ENCODE measurements around the gene CTNNA2.

Gene CTNNA2

DNA sequence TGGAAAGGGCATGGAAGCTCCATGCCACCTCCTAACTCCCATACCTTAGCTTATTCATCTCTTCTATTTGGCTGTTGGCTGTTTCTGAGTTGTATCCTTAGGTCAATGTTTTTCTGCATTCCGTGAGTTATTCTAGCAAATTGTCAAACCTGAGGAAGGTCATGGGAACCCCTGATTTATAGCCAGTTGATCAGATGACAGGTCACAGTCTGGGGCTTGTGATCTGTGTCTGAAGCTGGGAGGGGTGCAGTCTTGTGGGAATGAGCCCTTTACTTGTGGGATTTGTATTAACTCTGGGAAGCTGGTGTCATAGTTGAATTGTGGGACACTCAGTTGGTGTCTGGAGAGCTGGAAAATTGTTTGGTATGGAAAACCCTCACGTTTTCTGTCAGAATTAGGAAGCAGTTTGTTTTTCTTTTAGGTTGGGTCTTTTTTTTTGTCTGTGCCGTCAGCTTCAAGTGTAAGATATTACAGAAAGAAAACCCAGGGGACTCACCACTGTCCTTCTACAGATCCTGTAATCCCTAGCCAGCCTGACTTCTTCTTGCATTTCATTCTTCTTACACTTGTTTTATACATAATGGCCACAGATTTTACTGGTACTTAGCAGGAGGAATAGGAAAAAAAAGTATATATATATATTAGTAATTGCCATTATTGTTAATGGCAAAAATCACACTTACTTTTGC is 653.8 kb downstream of the CTNNA2 start:
- no peak for DNase-seq

DNA sequence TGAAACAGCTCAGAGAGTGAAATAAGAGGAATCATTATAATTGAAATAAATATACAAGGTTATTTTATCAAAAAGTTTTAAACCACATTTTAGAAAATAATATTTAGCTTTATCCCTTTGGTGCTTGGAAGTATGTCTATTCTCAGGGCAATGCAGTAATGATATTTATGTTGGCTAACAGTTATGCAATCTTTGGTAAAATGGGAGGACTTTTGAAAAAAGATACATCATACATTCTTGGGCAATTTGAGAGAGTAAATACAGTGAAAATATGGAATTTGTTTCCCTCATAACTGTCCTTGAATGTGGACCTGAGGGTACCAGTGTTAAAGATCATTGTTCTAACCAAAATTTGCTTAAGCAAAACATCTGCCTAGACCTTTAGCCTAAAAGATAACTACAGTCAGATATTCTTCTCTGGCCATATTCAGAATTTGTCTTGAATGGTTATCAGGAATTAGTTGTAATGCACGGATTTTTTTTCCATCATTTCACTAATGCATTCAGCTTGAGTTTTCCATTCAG is 654.5 kb downstream of the CTNNA2 start:
- H3K4me3 ChIP-seq (ENCODE audit: low read depth, low read length) = no peak overlapping the region
- H3K23ac ChIP-seq (ENCODE audit: low read length) = no peak overlapping the region
- no peak overlapping the region for H3K4me2 ChIP-seq (ENCODE audit: low read length)
- no peaks in the 10 kb centered on the region for H3K9me3 ChIP-seq (ENCODE audit: insufficient read depth, low read depth, low read length)
- H3K4me1 ChIP-seq (ENCODE audit: control insufficient read depth in 1 of 2, insufficient read depth in 2 of 2, low read length in 2 of 2) = no peaks in the 10 kb centered on the region
- no CpG with 5 or more reads among the region's 1 CpG for WGBS (ENCODE audit: extremely low coverage, insufficient coverage, insufficient read length)
- H2AK5ac ChIP-seq (ENCODE audit: low read length) = no peak overlapping the region
- no peak overlapping the region for H3K18ac ChIP-seq (ENCODE audit: low read length)
- no peak overlapping the region for H2BK5ac ChIP-seq (ENCODE audit: low read depth, low read length, poor library complexity)
- H4K12ac ChIP-seq (ENCODE audit: low read depth, low read length) = no peak overlapping the region
- H4K91ac ChIP-seq (ENCODE audit: low read depth, low read length) = no peak overlapping the region
- H3K27ac ChIP-seq (ENCODE audit: low read depth, low read length) = no peak overlapping the region
- no peak overlapping the region for H3K9ac ChIP-seq (ENCODE audit: low read length)
- no peak overlapping the region for H2AFZ ChIP-seq (ENCODE audit: insufficient read depth, low read length, poor library complexity)
- no peaks in the 10 kb centered on the region for H3K79me2 ChIP-seq (ENCODE audit: control insufficient read depth, insufficient read depth, low read length, poor library complexity)
- no peak for DNase-seq
- no peak overlapping the region for H2BK120ac ChIP-seq (ENCODE audit: insufficient read depth, low read length, poor library complexity)
- H3K36me3 ChIP-seq (ENCODE audit: control insufficient read depth in 1 of 2, insufficient read depth in 2 of 2, low read length in 2 of 2) = no peaks in the 10 kb centered on the region
- H3K4ac ChIP-seq (ENCODE audit: low read depth, low read length) = no peak overlapping the region
- no peak overlapping the region for H3K14ac ChIP-seq (ENCODE audit: low read length)
- no peak overlapping the region for H2BK12ac ChIP-seq (ENCODE audit: low read length)
- H3K27me3 ChIP-seq (ENCODE audit: insufficient read depth, low read length) = no peaks in the 10 kb centered on the region
- no peak overlapping the region for H4K8ac ChIP-seq (ENCODE audit: low read depth, low read length)
- H3K79me1 ChIP-seq (ENCODE audit: low read length) = no peaks in the 10 kb centered on the region

More for the DNA sequence above, 653.8 kb downstream of the CTNNA2 start:
- Histone ChIP-seq H3K14ac (ENCODE audit: low read length) (no peak overlapping the region), H3K9me3 (ENCODE audit: insufficient read depth, low read depth, low read length) (no peaks in the 10 kb centered on the region), H3K4me2 (ENCODE audit: low read length) (no peak overlapping the region), H3K27ac (ENCODE audit: low read depth, low read length) (no peak overlapping the region), H3K79me2 (ENCODE audit: control insufficient read depth, insufficient read depth, low read length, poor library complexity) (no peaks in the 10 kb centered on the region), H2BK120ac (ENCODE audit: insufficient read depth, low read length, poor library complexity) (no peak overlapping the region), H2AK5ac (ENCODE audit: low read length) (no peak overlapping the region), H2AFZ (ENCODE audit: insufficient read depth, low read length, poor library complexity) (no peak overlapping the region), H3K79me1 (ENCODE audit: low read length) (no peaks in the 10 kb centered on the region), H2BK12ac (ENCODE audit: low read length) (no peak overlapping the region), H4K91ac (ENCODE audit: low read depth, low read length) (no peak overlapping the region), H3K4me1 (ENCODE audit: control insufficient read depth in 1 of 2, insufficient read depth in 2 of 2, low read length in 2 of 2) (no peaks in the 10 kb centered on the region), H3K23ac (ENCODE audit: low read length) (no peak overlapping the region), H3K36me3 (ENCODE audit: control insufficient read depth in 1 of 2, insufficient read depth in 2 of 2, low read length in 2 of 2) (no peaks in the 10 kb centered on the region), H4K8ac (ENCODE audit: low read depth, low read length) (no peak overlapping the region), H3K27me3 (ENCODE audit: insufficient read depth, low read length) (no peaks in the 10 kb centered on the region), H4K12ac (ENCODE audit: low read depth, low read length) (no peak overlapping the region), H2BK5ac (ENCODE audit: low read depth, low read length, poor library complexity) (no peak overlapping the region), H3K18ac (ENCODE audit: low read length) (no peak overlapping the region), H3K4me3 (ENCODE audit: low read depth, low read length) (no peak overlapping the region), H3K4ac (ENCODE audit: low read depth, low read length) (no peak overlapping the region), H3K9ac (ENCODE audit: low read length) (no peak overlapping the region)
- WGBS (ENCODE audit: extremely low coverage, insufficient coverage, insufficient read length) = no CpG with 5 or more reads among the region's 3 CpGs

DNA sequence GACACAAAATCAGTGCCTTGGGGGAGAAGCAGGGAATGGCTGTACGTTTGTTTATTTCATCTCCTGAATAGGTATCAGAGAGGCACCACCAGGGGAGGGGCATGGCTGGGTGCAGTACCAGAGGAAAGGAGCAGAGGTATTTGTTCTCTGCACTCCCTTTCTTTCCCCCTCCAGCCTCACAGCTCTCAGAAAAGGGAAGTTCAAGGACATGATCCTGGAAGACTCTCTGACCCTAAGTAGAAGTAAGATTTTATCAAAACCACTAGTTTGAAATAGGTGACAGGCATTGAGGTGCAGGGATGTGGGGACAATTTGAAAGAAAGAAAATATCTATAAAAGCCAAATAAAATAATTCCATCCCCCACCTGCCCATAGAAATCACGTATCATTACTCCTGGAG is 655.2 kb downstream of the CTNNA2 start:
- Histone ChIP-seq H3K4me3 (ENCODE audit: low read depth, low read length) (no peak overlapping the region), H3K27me3 (ENCODE audit: insufficient read depth, low read length) (no peaks in the 10 kb centered on the region), H2BK5ac (ENCODE audit: low read depth, low read length, poor library complexity) (no peak overlapping the region), H3K79me1 (ENCODE audit: low read length) (no peaks in the 10 kb centered on the region), H3K23ac (ENCODE audit: low read length) (no peak overlapping the region), H4K91ac (ENCODE audit: low read depth, low read length) (no peak overlapping the region), H3K79me2 (ENCODE audit: control insufficient read depth, insufficient read depth, low read length, poor library complexity) (no peaks in the 10 kb centered on the region), H4K12ac (ENCODE audit: low read depth, low read length) (no peak overlapping the region), H3K4me2 (ENCODE audit: low read length) (no peak overlapping the region), H3K4me1 (ENCODE audit: control insufficient read depth in 1 of 2, insufficient read depth in 2 of 2, low read length in 2 of 2) (no peaks in the 10 kb centered on the region), H3K27ac (ENCODE audit: low read depth, low read length) (no peak overlapping the region), H2AFZ (ENCODE audit: insufficient read depth, low read length, poor library complexity) (no peak overlapping the region), H2BK120ac (ENCODE audit: insufficient read depth, low read length, poor library complexity) (no peak overlapping the region), H4K8ac (ENCODE audit: low read depth, low read length) (no peak overlapping the region), H3K4ac (ENCODE audit: low read depth, low read length) (no peak overlapping the region), H3K9ac (ENCODE audit: low read length) (no peak overlapping the region), H2BK12ac (ENCODE audit: low read length) (no peak overlapping the region), H3K14ac (ENCODE audit: low read length) (no peak overlapping the region), H3K36me3 (ENCODE audit: control insufficient read depth in 1 of 2, insufficient read depth in 2 of 2, low read length in 2 of 2) (no peaks in the 10 kb centered on the region), H2AK5ac (ENCODE audit: low read length) (no peak overlapping the region), H3K9me3 (ENCODE audit: insufficient read depth, low read depth, low read length) (no peaks in the 10 kb centered on the region), H3K18ac (ENCODE audit: low read length) (no peak overlapping the region)
- no CpG with 5 or more reads among the region's 2 CpGs for WGBS (ENCODE audit: extremely low coverage, insufficient coverage, insufficient read length)
- DNase-seq = no peak

- H3K4ac ChIP-seq (ENCODE audit: low read depth, low read length) = no peak overlapping the region
- H3K79me2 ChIP-seq (ENCODE audit: control insufficient read depth, insufficient read depth, low read length, poor library complexity) = no peaks in the 10 kb centered on the region
- H3K9ac ChIP-seq (ENCODE audit: low read length) = no peak overlapping the region
- H4K12ac ChIP-seq (ENCODE audit: low read depth, low read length) = no peak overlapping the region
- H4K91ac ChIP-seq (ENCODE audit: low read depth, low read length) = no peak overlapping the region
- no peak overlapping the region for H2BK5ac ChIP-seq (ENCODE audit: low read depth, low read length, poor library complexity)
- H3K18ac ChIP-seq (ENCODE audit: low read length) = no peak overlapping the region
- no peaks in the 10 kb centered on the region for H3K36me3 ChIP-seq (ENCODE audit: control insufficient read depth in 1 of 2, insufficient read depth in 2 of 2, low read length in 2 of 2)
- no peak overlapping the region for H3K4me3 ChIP-seq (ENCODE audit: low read depth, low read length)
- H2BK12ac ChIP-seq (ENCODE audit: low read length) = no peak overlapping the region
- H3K27me3 ChIP-seq (ENCODE audit: insufficient read depth, low read length) = no peaks in the 10 kb centered on the region
- no peak overlapping the region for H3K4me2 ChIP-seq (ENCODE audit: low read length)
- H3K79me1 ChIP-seq (ENCODE audit: low read length) = no peaks in the 10 kb centered on the region
- H3K9me3 ChIP-seq (ENCODE audit: insufficient read depth, low read depth, low read length) = peaks cover 2% of the 10 kb centered on the region
- no peak for DNase-seq
- no peaks in the 10 kb centered on the region for H3K4me1 ChIP-seq (ENCODE audit: control insufficient read depth in 1 of 2, insufficient read depth in 2 of 2, low read length in 2 of 2)
- no peak overlapping the region for H2AK5ac ChIP-seq (ENCODE audit: low read length)
- H2AFZ ChIP-seq (ENCODE audit: insufficient read depth, low read length, poor library complexity) = no peak overlapping the region
- H3K23ac ChIP-seq (ENCODE audit: low read length) = no peak overlapping the region
- no peak overlapping the region for H3K27ac ChIP-seq (ENCODE audit: low read depth, low read length)
- H4K8ac ChIP-seq (ENCODE audit: low read depth, low read length) = no peak overlapping the region
- no CpG with 5 or more reads among the region's 7 CpGs for WGBS (ENCODE audit: extremely low coverage, insufficient coverage, insufficient read length)
- H2BK120ac ChIP-seq (ENCODE audit: insufficient read depth, low read length, poor library complexity) = no peak overlapping the region
- H3K14ac ChIP-seq (ENCODE audit: low read length) = no peak overlapping the region
Observed at GRCh38 chr2:80168801-80169200, 656.0 kb downstream of the CTNNA2 start.
